Measurements from ENCODE around the gene MAP1S. TPM values are rescaled to one million over a fixed set of nuclear protein-coding genes. Genes with fewer than 3 reads are reported as not detected.
A peak's percentile ranks its signal among the peaks of the same experiment; 100 is the strongest.

MAP1S gene
- total and polyA plus RNA-seq, 2 of the 13 experiments (the other 11 are each of a cell fraction or from before 2014, with no cell fraction given), result 3.8 to 7.3 TPM

GRCh38 chr19:17765069-17765618 is 45.9 kb downstream of the MAP1S start (continued):
- TF ChIP-seq FOXM1 (CRISPR knock-in tag; IDR thresholded peaks at IDR 0.05), result no peak
- no peak for TF ChIP-seq RELA (CRISPR knock-in tag; IDR thresholded peaks at IDR 0.05)
- TF ChIP-seq ZNF121 (CRISPR knock-in tag; IDR thresholded peaks at IDR 0.05), result no peak
- no peak for TF ChIP-seq ZFYVE20 (CRISPR knock-in tag; IDR thresholded peaks at IDR 0.05; ENCODE audit: borderline replicate concordance, low read depth)
- no peak for TF ChIP-seq ZNF619 (CRISPR knock-in tag; IDR thresholded peaks at IDR 0.05)
- TF ChIP-seq, protein P1, sequence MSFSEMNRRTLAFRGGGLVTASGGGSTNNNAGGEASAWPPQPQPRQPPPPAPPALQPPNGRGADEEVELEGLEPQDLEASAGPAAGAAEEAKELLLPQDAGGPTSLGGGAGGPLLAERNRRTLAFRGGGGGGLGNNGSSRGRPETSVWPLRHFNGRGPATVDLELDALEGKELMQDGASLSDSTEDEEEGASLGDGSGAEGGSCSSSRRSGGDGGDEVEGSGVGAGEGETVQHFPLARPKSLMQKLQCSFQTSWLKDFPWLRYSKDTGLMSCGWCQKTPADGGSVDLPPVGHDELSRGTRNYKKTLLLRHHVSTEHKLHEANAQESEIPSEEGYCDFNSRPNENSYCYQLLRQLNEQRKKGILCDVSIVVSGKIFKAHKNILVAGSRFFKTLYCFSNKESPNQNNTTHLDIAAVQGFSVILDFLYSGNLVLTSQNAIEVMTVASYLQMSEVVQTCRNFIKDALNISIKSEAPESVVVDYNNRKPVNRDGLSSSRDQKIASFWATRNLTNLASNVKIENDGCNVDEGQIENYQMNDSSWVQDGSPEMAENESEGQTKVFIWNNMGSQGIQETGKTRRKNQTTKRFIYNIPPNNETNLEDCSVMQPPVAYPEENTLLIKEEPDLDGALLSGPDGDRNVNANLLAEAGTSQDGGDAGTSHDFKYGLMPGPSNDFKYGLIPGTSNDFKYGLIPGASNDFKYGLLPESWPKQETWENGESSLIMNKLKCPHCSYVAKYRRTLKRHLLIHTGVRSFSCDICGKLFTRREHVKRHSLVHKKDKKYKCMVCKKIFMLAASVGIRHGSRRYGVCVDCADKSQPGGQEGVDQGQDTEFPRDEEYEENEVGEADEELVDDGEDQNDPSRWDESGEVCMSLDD (CRISPR knock-in tag; IDR thresholded peaks at IDR 0.05; ENCODE audit: borderline replicate concordance), result no peak
- peak; percentile 84 for TF ChIP-seq ZFX (CRISPR knock-in tag; IDR thresholded peaks at IDR 0.05; ENCODE audit: low read depth)
- TF ChIP-seq ZNF720 (CRISPR knock-in tag; IDR thresholded peaks at IDR 0.05), result no peak
- TF ChIP-seq HOXA5 (CRISPR knock-in tag; IDR thresholded peaks at IDR 0.05), result no peak
- TF ChIP-seq KDM6A (CRISPR knock-in tag; IDR thresholded peaks at IDR 0.05; ENCODE audit: low read depth), result peak; percentile 75
- TF ChIP-seq, protein P2, sequence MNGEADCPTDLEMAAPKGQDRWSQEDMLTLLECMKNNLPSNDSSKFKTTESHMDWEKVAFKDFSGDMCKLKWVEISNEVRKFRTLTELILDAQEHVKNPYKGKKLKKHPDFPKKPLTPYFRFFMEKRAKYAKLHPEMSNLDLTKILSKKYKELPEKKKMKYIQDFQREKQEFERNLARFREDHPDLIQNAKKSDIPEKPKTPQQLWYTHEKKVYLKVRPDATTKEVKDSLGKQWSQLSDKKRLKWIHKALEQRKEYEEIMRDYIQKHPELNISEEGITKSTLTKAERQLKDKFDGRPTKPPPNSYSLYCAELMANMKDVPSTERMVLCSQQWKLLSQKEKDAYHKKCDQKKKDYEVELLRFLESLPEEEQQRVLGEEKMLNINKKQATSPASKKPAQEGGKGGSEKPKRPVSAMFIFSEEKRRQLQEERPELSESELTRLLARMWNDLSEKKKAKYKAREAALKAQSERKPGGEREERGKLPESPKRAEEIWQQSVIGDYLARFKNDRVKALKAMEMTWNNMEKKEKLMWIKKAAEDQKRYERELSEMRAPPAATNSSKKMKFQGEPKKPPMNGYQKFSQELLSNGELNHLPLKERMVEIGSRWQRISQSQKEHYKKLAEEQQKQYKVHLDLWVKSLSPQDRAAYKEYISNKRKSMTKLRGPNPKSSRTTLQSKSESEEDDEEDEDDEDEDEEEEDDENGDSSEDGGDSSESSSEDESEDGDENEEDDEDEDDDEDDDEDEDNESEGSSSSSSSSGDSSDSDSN (CRISPR knock-in tag; IDR thresholded peaks at IDR 0.05), result peak; percentile 55; the same call in 1 of the 2 replicates
- no peak for TF ChIP-seq HOXD1 (CRISPR knock-in tag; IDR thresholded peaks at IDR 0.05)
- TF ChIP-seq ESRRA (CRISPR knock-in tag; IDR thresholded peaks at IDR 0.05; ENCODE audit: low read depth), result peak; percentile 71
- peak; percentile 63 for TF ChIP-seq ZNF24 (IDR thresholded peaks at IDR 0.05)
- TF ChIP-seq FOSL1 (CRISPR knock-in tag; IDR thresholded peaks at IDR 0.05; ENCODE audit: borderline replicate concordance), result no peak
- peak; percentile 45; the same call in 1 of the 2 replicates for TF ChIP-seq TFAP4 (IDR thresholded peaks at IDR 0.05; ENCODE audit: borderline replicate concordance, low read depth)
- no peak for TF ChIP-seq ATRX (CRISPR knock-in tag; IDR thresholded peaks at IDR 0.05; ENCODE audit: borderline replicate concordance)
- no peak for TF ChIP-seq HNRNPK (IDR thresholded peaks at IDR 0.05; ENCODE audit: low read depth, low read length, poor library complexity, severe bottlenecking)
- TF ChIP-seq DMAP1 (CRISPR knock-in tag; IDR thresholded peaks at IDR 0.05), result peak; percentile 57; the same call in 1 of the 2 replicates
- TF ChIP-seq SYNCRIP (IDR thresholded peaks at IDR 0.05; ENCODE audit: insufficient read depth, low read depth, low read length), result no peak
- TF ChIP-seq SETDB1 (CRISPR knock-in tag; IDR thresholded peaks at IDR 0.05; ENCODE audit: borderline replicate concordance), result no peak
- TF ChIP-seq ZNF225 (CRISPR knock-in tag; IDR thresholded peaks at IDR 0.05), result no peak
- no peak for TF ChIP-seq ZNF264 (CRISPR knock-in tag; IDR thresholded peaks at IDR 0.05)
- no peak for TF ChIP-seq SSRP1 (CRISPR knock-in tag; IDR thresholded peaks at IDR 0.05)
- peak in 1 of 2 experiments; percentile 71; a peak in 2 of 4 replicates for TF ChIP-seq EP300 (IDR thresholded peaks at IDR 0.05; ENCODE audit: low read depth in 2 of 2, low read length in 2 of 2)
- 0 out of 2 replicates have a peak, but pooled peaks have one; percentile 32 for TF ChIP-seq EP300 (CRISPR knock-in tag; IDR thresholded peaks at IDR 0.05; ENCODE audit: borderline replicate concordance)
- no peak for TF ChIP-seq ZNF558 (CRISPR knock-in tag; IDR thresholded peaks at IDR 0.05; ENCODE audit: borderline replicate concordance)
- no peak for TF ChIP-seq NFE2L1 (CRISPR knock-in tag; IDR thresholded peaks at IDR 0.05; ENCODE audit: borderline replicate concordance)
